Parathyroid adenoma (tissue), 2 donors: Measurements from ENCODE around the gene DTNA.

ENCODE experiments used
- H2AFZ ChIP-seq: fragments of 300-600 bp; sonication (generic); one replicate; pipeline ENCODE4 v1.7.0; 2017; ENCODE audit warnings: antibody characterized with exemption, mild to moderate bottlenecking
- H3K27ac ChIP-seq: fragments of 300-600 bp; sonication (generic); one replicate; pipeline ENCODE4 v1.7.0; 2017
- H3K27me3 ChIP-seq: fragments of 300-600 bp; sonication (generic); one replicate; pipeline ENCODE4 v1.7.0; 2017; ENCODE audit warnings: low read length; ENCODE audit not compliant: control insufficient read depth, insufficient read depth
- H3K36me3 ChIP-seq: fragments of 300-600 bp; sonication (generic); one replicate; pipeline ENCODE4 v1.7.0; 2017; ENCODE audit warnings: low read length; ENCODE audit not compliant: control insufficient read depth, insufficient read depth
- H3K4me1 ChIP-seq: fragments of 300-600 bp; sonication (generic); one replicate; pipeline ENCODE4 v1.7.0; 2017; ENCODE audit warnings: control low read depth
- H3K4me2 ChIP-seq: fragments of 300-600 bp; sonication (generic); one replicate; pipeline ENCODE4 v1.7.0; 2017; ENCODE audit warnings: low read length
- H3K4me3 ChIP-seq: fragments of 300-600 bp; sonication (generic); one replicate; pipeline ENCODE4 v1.7.0; 2017; ENCODE audit warnings: low read depth, low read length
- H3K79me2 ChIP-seq: fragments of 300-600 bp; sonication (generic); one replicate; pipeline ENCODE4 v1.7.0; 2017; ENCODE audit warnings: control low read depth
- H3K9ac ChIP-seq: fragments of 300-600 bp; sonication (generic); one replicate; pipeline ENCODE4 v1.7.0; 2017; ENCODE audit warnings: mild to moderate bottlenecking
- H3K9me3 ChIP-seq: fragments of 300-600 bp; sonication (generic); one replicate; pipeline ENCODE4 v1.7.0; 2017; ENCODE audit warnings: low read length; ENCODE audit not compliant: control insufficient read depth
- TF ChIP-seq, protein P1 (sequence below): fragments of 300-600 bp; sonication (generic); IDR thresholded peaks from one replicate; pipeline ENCODE4 v1.7.0; 2017; ENCODE audit warnings: antibody characterized with exemption, mild to moderate bottlenecking
- donor health status: primary hyperparathyroidism.

The DTNA gene

DNA sequence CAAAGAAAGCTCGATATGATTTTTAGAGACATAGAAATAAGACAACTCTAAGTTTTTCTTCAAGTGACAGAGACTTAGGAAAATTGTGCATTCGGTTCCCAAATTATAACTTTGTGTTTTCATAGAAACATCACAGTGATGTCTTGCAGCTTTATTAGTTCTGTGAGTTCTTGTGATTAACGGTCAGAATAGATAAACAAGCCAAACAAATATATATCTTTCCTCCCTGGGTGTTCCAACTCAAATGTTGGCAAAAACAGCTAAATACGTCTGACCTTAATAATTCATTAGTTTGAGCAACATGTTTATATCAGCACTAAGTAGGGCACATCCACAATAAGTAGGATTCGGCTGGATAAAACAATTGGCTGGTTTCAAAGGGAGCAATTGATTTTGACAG lies 47.6 kb downstream of the DTNA start:
- no peak overlapping the region for H3K27ac ChIP-seq

GRCh38 chr18:34758378-34758948 lies 48.4 kb downstream of the DTNA start:
- Histone ChIP-seq H3K9ac (no peak overlapping the region), H3K27ac (no peak overlapping the region), H3K27me3 (no peaks in the 10 kb centered on the region), H3K79me2 (no peaks in the 10 kb centered on the region), H2AFZ (no peak overlapping the region), H3K9me3 (no peaks in the 10 kb centered on the region), H3K36me3 (no peaks in the 10 kb centered on the region), H3K4me2 (no peak overlapping the region), H3K4me1 (no peaks in the 10 kb centered on the region), H3K4me3 (no peak overlapping the region)
- TF ChIP-seq, protein P1, sequence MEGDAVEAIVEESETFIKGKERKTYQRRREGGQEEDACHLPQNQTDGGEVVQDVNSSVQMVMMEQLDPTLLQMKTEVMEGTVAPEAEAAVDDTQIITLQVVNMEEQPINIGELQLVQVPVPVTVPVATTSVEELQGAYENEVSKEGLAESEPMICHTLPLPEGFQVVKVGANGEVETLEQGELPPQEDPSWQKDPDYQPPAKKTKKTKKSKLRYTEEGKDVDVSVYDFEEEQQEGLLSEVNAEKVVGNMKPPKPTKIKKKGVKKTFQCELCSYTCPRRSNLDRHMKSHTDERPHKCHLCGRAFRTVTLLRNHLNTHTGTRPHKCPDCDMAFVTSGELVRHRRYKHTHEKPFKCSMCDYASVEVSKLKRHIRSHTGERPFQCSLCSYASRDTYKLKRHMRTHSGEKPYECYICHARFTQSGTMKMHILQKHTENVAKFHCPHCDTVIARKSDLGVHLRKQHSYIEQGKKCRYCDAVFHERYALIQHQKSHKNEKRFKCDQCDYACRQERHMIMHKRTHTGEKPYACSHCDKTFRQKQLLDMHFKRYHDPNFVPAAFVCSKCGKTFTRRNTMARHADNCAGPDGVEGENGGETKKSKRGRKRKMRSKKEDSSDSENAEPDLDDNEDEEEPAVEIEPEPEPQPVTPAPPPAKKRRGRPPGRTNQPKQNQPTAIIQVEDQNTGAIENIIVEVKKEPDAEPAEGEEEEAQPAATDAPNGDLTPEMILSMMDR: no peak

More for the DNA sequence above, 47.6 kb downstream of the DTNA start:
- H3K9ac ChIP-seq: no peak overlapping the region
- no peaks in the 10 kb centered on the region for H3K36me3 ChIP-seq
- no peaks in the 10 kb centered on the region for H3K4me1 ChIP-seq
- TF ChIP-seq, protein P1: no peak
- H3K4me3 ChIP-seq: no peak overlapping the region
- no peaks in the 10 kb centered on the region for H3K27me3 ChIP-seq
- H2AFZ ChIP-seq: no peak overlapping the region
- H3K4me2 ChIP-seq: no peak overlapping the region
- H3K79me2 ChIP-seq: no peaks in the 10 kb centered on the region
- H3K9me3 ChIP-seq: no peaks in the 10 kb centered on the region

DNA sequence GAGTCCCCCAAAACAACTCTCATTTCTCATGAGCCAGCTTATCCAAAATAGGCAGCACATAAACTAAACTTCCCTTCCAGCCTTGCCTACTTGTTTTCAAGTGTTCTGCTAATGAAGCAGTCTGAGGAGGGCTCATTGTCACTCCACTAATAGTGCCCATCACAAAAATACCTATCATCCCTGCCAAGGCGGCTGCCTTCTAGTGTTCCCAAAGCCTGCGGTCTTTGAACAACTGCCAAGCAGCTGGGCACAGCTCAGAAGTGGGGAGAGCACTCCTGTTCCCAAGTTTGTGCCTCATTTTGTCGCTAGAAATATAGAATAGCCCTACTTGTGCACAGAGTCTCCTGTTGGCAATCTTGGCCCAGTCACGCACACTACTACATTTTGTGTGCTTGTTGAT lies 50.3 kb downstream of the DTNA start:
- H2AFZ ChIP-seq: no peak overlapping the region
- TF ChIP-seq, protein P1: no peak
- no peak overlapping the region for H3K27ac ChIP-seq
- H3K4me1 ChIP-seq: no peaks in the 10 kb centered on the region
- H3K4me3 ChIP-seq: no peak overlapping the region
- no peaks in the 10 kb centered on the region for H3K27me3 ChIP-seq
- H3K4me2 ChIP-seq: no peak overlapping the region
- H3K9ac ChIP-seq: no peak overlapping the region
- H3K36me3 ChIP-seq: no peaks in the 10 kb centered on the region
- H3K79me2 ChIP-seq: no peaks in the 10 kb centered on the region
- no peaks in the 10 kb centered on the region for H3K9me3 ChIP-seq

- Histone ChIP-seq H3K79me2 (no peaks in the 10 kb centered on the region), H3K9me3 (no peaks in the 10 kb centered on the region), H3K36me3 (no peaks in the 10 kb centered on the region), H3K27ac (no peak overlapping the region), H2AFZ (no peak overlapping the region), H3K4me1 (no peaks in the 10 kb centered on the region), H3K4me3 (no peak overlapping the region), H3K4me2 (no peak overlapping the region), H3K9ac (no peak overlapping the region), H3K27me3 (no peaks in the 10 kb centered on the region)
- TF ChIP-seq, protein P1: no peak
Observed at GRCh38 chr18:34764451-34764850, 54.4 kb downstream of the DTNA start.

DNA sequence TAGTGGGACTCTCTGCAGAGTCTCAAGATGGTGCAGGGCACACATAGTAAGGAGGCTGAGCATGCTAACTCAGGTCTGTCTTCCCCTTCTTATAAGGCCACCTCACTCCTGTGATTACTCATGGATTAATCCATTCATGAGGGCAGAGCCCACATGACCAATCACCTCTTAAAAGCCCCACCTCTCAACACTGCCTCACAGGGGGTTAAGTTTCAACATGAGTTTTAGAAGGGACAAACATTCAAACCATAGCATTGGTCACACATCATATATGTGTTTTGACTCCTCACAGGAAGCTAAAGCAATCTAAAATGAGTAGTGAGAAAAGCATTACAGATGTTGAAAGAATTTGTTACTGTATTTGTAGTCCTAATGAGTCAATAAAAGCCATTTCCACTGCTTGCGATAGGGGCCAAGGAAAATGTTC lies 57.5 kb downstream of the DTNA start:
- no peaks in the 10 kb centered on the region for H3K9me3 ChIP-seq
- no peak overlapping the region for H3K9ac ChIP-seq
- TF ChIP-seq, protein P1: no peak
- no peak overlapping the region for H3K4me2 ChIP-seq
- H3K36me3 ChIP-seq: no peaks in the 10 kb centered on the region
- no peak overlapping the region for H3K4me3 ChIP-seq
- H3K27me3 ChIP-seq: no peaks in the 10 kb centered on the region
- H3K27ac ChIP-seq: no peak overlapping the region
- no peaks in the 10 kb centered on the region for H3K79me2 ChIP-seq
- H3K4me1 ChIP-seq: no peaks in the 10 kb centered on the region
- no peak overlapping the region for H2AFZ ChIP-seq
